Sigmoid colon (tissue), 4 donors: Measurements from ENCODE around the gene GTF3C5.

Source experiments
- EP300 ChIP-seq, 4 donors: sonication (generic); formaldehyde crosslinking; IDR thresholded peaks; one replicate each; pipeline ENCODE4 v1.6.1; 2017; ENCODE audit warnings: antibody characterized with exemption in 4 of 4
- POLR2A ChIP-seq, 2 donors: fragments of 450-650 bp; IDR thresholded peaks; one replicate each; pipeline ENCODE4 v1.6.1; 2016; ENCODE audit warnings: antibody characterized with exemption in 2 of 2, mild to moderate bottlenecking in 2 of 2, moderate library complexity in 2 of 2
- POLR2AphosphoS5 ChIP-seq, 4 donors: sonication (generic); formaldehyde crosslinking; IDR thresholded peaks; one replicate each; pipeline ENCODE4 v1.6.1; 2017; ENCODE audit warnings: antibody characterized with exemption in 4 of 4
- TF ChIP-seq, protein P1 (sequence below), 4 experiments: fragments of 450-650 bp in 3 of 4; fragments of 200-600 bp in 1 of 4; IDR thresholded peaks; one replicate each; pipeline ENCODE4 v1.5.1; 2016 to 2019; ENCODE audit warnings: antibody characterized with exemption in 4 of 4, mild to moderate bottlenecking in 3 of 4, moderate library complexity in 2 of 4

- TF ChIP-seq, protein P1, sequence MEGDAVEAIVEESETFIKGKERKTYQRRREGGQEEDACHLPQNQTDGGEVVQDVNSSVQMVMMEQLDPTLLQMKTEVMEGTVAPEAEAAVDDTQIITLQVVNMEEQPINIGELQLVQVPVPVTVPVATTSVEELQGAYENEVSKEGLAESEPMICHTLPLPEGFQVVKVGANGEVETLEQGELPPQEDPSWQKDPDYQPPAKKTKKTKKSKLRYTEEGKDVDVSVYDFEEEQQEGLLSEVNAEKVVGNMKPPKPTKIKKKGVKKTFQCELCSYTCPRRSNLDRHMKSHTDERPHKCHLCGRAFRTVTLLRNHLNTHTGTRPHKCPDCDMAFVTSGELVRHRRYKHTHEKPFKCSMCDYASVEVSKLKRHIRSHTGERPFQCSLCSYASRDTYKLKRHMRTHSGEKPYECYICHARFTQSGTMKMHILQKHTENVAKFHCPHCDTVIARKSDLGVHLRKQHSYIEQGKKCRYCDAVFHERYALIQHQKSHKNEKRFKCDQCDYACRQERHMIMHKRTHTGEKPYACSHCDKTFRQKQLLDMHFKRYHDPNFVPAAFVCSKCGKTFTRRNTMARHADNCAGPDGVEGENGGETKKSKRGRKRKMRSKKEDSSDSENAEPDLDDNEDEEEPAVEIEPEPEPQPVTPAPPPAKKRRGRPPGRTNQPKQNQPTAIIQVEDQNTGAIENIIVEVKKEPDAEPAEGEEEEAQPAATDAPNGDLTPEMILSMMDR (IDR thresholded peaks at IDR 0.05), result no peak
- TF ChIP-seq POLR2A (IDR thresholded peaks at IDR 0.05), result no peak
- TF ChIP-seq POLR2AphosphoS5 (IDR thresholded peaks at IDR 0.05), result no peak
- no peak for TF ChIP-seq EP300 (IDR thresholded peaks at IDR 0.05)
Measured at GRCh38 chr9:133004999-133005760, 25.6 kb upstream of the GTF3C5 start.
